ENCODE measurements around the gene TMED7.

The TMED7 gene

DNA sequence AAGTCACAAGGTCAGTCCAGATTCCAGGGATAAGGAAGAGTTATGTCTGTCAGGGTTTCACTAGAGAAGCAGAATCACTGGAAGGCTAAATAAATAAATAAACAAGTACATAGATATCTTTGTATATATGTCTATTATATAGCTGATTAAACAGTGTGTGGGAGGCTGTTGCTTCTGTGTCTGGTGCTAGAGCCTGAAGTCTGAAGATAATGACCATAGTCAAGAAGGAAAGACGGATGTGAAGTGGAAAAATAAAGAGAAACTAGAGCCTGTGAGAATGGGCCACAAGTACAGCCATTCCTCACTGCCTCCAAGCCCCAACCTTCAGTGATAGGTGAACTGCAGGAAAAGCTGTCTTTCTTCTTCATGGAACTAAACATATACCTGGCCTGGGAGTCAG, 4.1 kb upstream of the TMED7 start:
- Histone ChIP-seq H3K27ac (no peak overlapping the region), H3K4me3 (no peak overlapping the region)

DNA sequence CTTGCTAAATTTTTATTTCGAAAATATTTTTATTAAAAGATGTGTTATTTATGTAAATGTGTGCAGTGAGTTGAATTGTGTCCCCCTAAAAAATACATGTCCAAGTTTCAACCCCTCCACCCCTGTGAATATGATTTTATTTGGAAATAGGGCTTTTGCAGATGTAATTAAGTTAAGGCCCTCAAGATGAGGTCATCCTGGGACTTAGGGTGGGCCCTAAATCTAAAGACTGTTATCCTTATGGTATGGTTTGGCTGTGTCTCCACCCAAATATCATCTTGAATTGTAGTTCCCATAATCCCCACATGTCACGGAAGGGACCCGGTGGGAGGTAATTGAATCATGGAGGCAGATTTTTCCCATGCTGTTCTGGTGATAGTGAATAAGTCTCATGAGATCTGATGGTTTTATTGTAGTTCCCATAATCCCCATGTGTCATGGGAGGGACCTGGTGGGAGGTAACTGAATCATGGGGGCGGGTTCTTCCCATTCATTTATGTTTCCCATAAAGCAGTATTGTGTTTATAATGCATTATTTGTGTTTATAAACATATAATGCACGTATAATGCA, 1.5 kb upstream of the TMED7 start:
- H3K4me3 ChIP-seq = no peak overlapping the region

DNA sequence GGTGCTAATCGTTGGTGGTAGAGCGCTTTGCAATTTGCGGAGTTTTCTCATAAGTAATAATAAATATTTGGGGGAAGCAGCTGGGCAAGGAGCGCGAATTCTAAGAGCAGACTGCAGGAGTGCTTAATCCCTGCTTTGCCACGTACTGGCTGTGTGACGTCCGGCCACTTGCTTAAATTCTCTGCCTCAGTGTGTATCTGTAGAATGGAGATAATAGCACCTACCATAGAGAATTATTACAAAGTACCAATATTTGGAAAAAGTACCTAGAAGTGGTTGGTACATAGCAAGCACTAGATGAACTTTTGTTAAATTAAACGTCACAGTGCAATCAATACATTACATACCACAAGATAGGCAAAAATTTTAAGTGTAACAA, 598 bp upstream of the TMED7 start:
- H3K27ac ChIP-seq = peak overlapping the region in 19 of 21 experiments; percentile 30 to 96 (median 78)
- peak overlapping the region; percentile 62 to 96 (median 92) for H3K4me3 ChIP-seq

More for the DNA sequence above, 1.5 kb upstream of the TMED7 start:
- no peak overlapping the region for H3K27ac ChIP-seq

DNA sequence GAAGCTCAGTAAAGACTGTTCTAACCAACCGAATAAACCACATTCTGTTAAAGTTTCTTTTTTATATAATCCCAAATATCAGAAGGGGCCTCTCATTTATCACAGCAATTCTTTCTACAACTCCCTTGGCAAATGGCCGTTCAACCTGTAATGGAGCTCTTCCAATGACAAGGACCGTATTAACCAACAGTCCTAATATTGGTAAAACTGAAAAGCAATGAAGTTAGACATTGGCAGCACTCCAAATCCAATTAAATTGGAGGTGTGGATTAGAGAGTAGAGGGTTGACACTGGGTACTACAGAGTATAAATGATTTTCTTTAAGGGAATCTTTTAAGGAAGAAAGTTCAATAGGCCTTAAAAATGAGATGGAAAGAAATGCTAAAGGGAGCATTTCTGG, 842 bp downstream of the TMED7 start:
- peak overlapping the region; percentile 62 to 96 (median 92) for H3K4me3 ChIP-seq
- peak overlapping the region in 19 of 21 experiments; percentile 73 to 97 (median 93) for H3K27ac ChIP-seq

DNA sequence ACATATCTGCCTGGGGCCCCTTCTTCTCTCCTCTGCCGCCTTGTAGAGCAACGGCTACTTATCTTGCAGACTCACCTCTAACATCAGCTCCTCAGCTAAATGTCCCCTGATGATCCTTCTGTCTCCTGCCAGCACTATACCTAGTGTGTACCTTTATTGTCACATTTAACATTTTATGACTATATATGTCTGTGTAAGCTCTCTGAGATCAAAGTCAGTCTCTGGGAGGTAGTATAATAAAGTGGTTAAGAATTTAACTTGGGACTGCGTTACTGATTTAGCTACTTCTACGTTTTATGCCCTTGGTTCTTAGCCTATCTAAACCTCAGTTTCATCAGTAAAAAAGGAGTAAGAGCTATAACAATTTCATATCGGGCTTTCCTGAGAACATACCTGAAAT, 2.2 kb downstream of the TMED7 start:
- H3K27ac ChIP-seq = peak overlapping the region in 1 of 21 experiments; percentile 94
- no peak overlapping the region for H3K4me3 ChIP-seq

DNA sequence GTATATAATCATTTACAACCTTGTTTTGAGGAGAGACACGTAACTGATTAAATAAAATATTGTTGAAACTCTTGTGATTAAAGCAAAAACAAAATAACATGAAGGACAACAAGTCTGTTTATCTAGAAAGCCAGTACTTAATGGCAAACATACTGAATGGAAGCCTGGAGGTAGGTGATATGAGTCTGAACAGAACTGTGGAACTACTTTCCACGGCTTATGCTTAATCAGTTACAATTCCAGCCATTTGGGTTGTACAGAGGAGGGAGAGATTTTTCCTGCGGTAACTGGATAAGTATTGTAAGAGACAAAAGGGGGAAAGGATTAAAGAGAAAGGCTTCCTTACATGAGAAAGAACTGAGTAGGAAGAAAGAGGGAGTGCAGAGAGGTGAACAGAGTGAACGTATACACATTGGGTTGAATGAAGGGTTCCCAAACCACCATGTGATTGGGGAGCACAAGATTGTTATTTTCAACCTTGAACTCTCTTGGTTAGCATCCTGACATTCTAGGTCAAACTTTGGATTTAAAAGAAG, 4.4 kb downstream of the TMED7 start:
- no peak overlapping the region for H3K27ac ChIP-seq
- H3K4me3 ChIP-seq = no peak overlapping the region

DNA sequence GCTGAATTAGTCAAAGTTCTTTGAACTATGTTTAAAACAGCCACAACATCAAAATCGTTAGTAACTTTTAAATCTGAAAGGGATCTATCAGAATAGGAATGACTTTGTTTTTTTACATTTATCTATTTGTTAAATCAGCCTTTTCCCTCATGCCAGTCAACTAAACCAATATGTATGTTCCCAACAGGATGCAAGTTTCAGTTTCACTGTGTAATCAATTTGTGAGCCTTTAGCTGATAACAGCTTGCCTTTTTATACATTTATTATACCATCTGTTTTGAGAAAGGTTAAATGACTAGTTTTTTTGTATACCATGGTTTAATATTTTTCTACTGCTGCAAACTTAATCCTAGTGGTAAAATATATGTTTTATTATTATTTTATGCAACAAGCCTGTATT, 8.9 kb downstream of the TMED7 start:
- H3K4me3 ChIP-seq = no peak overlapping the region
- no peak overlapping the region for H3K27ac ChIP-seq

DNA sequence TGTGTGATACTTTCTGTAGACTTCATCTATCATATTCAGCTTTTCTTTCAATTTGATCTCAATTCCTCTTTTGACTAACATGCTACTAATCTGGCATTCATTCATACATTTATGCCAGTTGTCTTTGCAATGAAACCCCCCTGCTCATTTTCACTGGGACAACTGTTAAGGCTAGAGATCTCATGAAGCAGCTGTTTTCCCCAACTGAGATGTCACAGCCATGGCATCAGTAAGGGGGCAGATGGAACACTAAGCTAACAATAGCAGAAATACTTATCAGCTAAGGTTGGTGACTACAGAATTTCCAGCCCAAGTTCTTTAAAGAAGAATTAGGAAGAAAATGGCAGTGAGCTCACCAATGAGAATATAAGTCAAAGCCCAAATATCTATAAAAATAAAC, 9.4 kb downstream of the TMED7 start:
- Histone ChIP-seq H3K4me3 (no peak overlapping the region), H3K27ac (no peak overlapping the region)

DNA sequence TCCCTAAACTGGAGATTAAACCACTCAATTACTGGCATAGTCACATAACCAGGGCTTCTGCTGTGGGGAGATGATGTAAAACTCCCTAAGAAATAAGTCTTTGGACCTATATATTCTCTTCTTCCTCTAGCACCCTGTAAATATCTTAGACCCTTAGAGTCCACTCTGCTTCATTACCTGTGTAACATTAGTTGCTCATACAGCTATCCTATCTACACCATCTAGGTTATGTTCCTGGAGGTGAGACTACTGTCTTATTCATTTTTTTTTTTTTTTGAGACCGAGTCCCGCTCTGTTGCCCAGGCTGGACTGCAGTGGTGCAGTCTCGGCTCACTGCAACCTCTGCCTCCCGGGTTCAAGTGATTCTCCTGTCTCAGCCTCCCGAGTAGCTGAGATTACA, 14.0 kb downstream of the TMED7 start:
- no peak overlapping the region for H3K4me3 ChIP-seq
- H3K27ac ChIP-seq = no peak overlapping the region

DNA sequence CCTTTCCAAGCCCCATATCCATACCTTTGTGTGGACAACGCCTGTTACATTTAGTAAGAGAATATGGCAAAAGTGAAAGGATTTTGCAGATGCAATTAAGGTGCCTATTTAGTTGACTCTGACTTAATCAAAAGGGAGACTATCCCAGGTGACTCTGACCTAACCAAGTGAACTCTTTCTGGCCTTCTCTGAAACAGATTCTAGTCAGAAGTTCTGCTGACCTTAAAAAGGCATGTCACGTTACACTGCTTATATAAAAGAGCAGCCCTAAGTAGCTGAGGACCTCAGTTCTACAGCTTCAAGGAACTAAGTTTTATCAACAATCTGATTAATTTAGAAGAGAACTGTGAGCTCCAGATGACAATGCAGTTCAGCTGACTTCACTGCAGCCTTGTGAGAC, 17.9 kb downstream of the TMED7 start:
- Histone ChIP-seq H3K4me3 (no peak overlapping the region), H3K27ac (no peak overlapping the region)

DNA sequence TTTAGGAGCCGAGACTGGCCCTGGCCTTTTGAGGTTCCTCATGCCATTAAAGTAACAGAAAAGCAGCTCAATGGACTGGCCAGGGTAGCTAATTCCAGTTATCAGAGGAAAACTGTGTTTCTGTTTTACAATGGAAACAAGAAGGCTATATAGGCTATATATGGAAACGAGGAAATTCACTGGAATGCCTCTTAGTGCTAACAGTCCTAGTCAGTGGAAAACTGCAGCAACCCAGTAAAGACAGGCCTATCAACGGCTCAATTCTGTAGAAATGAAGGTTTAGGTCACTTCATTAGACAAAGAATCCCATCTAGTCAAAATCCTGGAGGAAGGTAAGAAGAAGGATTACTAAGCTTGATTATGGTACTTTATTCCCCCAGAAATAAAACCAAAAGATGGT, 20.4 kb downstream of the TMED7 start:
- Histone ChIP-seq H3K4me3 (no peak overlapping the region), H3K27ac (no peak overlapping the region)

DNA sequence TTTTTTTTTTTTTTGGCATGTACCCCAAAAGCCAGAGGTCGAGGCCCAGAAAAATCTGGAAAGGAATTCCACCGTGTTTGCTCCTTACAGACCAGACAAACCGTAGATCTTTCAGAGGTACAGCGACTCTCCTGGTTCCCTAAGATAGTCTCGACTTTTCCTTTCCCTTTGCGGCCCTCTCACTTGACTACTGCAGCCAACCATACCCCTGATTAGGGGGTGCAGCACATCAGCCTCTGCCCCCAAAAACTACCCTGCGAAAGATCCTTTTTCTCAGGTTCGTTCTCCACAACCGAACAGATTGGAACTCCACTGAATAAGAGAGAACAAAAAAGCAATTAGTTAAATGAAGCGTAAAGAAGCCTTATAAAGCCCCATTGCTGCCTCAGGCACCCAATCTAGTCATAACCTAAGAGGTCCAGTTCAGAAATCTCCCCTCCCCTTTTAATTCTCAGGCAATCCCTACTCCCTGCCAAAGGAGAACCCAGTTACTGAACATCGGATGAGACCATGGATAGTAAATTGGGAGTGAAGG, 23.2 kb downstream of the TMED7 start:
- peak overlapping the region; percentile 35 to 87 (median 63) for H3K4me3 ChIP-seq

DNA sequence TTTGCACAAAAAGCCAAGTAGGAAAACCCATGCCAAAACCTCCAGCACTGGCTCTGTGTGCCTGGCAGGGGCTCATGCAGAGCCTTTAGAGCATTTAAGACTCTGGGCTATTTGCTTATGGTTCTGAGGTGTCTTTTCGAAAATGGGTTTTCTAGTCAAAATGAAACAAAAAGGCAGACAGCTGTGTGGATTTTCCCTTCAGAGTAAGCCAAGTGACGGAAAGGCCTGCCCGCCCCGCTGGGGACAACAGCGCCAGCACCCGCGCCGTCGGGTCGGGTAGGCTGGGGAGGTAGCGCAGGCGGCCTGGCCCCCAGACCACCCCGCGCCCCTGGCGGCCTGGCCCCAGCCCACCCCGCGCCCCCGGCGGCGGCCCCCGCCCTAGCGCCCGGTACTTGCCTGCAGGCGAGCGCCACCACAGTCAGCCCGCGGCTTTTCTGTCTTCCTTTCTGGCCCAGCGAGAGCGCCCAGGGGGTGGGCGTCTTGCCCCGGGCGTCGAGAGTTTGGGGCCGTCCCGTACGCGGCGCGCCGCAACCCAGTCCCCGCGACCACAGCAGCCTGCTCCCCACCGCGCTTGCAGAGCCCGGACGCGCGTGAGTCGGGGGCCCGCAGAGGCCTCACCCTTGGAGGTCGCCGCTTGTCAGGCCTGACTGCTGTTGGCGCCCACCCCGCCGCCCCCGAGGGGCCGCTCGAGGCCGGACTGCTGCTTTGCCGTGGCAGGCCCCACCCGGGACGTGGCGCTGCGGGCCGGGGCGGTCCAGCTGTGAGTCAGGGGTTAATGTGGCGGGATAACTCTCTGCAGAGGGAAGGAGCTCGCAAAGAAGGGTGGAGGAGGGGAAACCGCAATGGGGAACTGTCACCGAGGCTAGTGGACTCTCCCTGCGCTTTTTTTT, 23.9 kb downstream of the TMED7 start, which contains the start of gene TICAM2:
Gene TICAM2, minus strand, starts transcription at position 779 of the 890 bp plus-strand sequence. CDS start 21,223 bp downstream, outside the sequence.
- peak within 1 kb of the TSS; percentile 80 to 98 (median 94) for H3K27ac ChIP-seq
- H3K4me3 ChIP-seq = peak within 1 kb of the TSS; percentile 35 to 87 (median 63)

More for the DNA sequence above, 23.2 kb downstream of the TMED7 start:
- H3K27ac ChIP-seq = peak overlapping the region in 20 of 21 experiments; percentile 13 to 98 (median 94)

DNA sequence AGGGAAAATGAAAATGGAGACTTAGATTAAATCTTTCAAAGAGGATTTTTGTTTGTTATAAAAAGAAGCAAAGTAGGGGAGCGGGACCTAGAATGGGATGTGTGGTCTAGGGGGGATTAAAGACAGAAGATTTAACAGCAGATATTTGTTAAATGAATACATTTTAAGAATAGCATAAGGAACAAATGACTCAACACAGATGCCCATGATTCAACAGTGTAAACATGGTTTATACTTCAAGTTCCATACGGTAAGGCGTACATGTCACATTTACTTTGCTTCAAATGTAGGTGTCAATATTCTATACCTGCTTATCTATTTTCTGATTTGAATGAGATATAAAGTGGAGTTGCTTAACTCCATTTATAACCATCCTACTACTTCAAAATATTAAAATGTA, 25.1 kb downstream of the TMED7 start:
- H3K4me3 ChIP-seq = peak overlapping the region in 1 of 7 experiments; percentile 49
- peak overlapping the region in 4 of 21 experiments; percentile 87 to 98 (median 94) for H3K27ac ChIP-seq

DNA sequence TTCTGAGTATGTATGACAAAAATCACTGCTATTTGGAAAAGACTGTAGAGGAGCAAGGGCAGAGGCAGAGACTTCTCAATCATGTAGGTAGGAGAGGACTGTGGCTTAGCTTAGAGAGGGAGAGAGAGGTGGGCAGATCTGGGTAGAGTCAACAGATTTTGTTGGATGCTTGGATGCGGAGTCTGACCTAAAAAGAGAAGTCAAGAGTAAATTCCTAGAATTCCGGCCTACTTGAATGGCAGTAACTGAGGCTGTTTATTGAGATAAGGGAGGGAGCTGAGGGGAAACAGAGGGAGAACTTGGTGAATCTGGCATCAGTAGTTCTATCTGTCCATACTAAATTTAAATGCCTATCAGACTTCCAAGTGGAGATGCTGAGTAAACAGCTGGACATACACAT, 25.9 kb downstream of the TMED7 start:
- H3K4me3 ChIP-seq = no peak overlapping the region

DNA sequence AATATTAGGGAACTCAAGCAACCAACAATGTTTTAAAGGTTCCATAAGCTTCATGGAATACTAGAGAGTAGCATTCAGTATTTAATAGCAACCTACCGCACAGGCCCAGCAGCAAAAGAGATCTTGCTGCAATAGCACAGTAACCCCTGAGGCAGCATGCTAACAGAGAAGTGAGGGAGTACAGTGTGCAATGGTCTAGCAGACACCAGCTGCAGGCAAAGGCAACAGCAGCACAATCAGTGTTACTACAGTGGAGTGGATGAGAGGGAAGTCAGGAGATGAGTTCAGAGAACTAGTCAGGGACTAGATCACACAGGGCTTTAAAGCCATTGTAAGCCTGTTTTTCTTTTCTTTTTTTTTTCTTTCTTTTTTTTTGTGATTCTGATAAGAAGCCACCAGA, 26.3 kb downstream of the TMED7 start:
- peak overlapping the region in 2 of 21 experiments; percentile 20 to 46 for H3K27ac ChIP-seq
- no peak overlapping the region for H3K4me3 ChIP-seq

More for the DNA sequence above, 25.9 kb downstream of the TMED7 start:
- H3K27ac ChIP-seq = peak overlapping the region in 3 of 21 experiments; percentile 12 to 46 (median 20)

DNA sequence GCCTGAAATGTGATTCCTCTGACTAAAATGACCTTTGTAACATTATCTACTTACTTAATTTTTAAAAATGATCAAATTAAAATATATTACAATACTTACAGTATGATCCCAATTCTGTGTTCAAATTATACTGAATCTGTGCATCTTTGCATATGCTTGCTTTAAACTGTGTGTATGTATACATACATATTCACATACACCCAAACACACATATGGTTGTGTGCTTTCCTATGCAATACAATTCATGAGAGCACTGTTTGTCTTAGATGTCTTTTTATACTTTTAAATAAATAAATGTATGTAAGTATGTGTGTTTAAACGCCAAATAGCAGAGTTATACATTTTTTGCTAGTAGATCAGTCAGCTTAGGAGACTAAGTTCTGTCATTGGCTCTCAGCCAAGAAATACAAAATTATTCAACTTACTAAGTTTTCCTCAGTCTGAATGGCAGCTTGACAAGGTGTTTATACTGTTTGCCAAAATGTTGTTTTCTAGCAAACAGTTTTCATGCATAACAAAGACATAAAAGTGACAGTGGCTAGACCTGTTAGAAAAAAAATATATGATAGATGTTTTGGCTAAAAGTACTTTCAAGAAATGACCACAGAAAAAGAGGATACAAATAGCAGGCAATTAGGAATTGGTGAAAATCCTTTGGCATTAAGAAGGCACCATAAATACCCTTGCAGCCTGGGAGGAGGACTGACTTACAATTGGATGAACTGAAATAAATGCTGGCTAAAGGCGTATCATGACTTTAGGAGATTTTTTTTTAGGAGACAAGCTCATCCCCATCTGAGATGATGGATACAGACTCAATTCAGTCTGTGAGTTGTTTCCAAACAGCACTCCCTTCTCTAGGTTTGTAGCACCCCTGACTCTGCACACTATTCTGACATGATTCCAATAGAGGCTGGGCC, 31.4 kb downstream of the TMED7 start:
- H3K4me3 ChIP-seq = no peak overlapping the region
- no peak overlapping the region for H3K27ac ChIP-seq

DNA sequence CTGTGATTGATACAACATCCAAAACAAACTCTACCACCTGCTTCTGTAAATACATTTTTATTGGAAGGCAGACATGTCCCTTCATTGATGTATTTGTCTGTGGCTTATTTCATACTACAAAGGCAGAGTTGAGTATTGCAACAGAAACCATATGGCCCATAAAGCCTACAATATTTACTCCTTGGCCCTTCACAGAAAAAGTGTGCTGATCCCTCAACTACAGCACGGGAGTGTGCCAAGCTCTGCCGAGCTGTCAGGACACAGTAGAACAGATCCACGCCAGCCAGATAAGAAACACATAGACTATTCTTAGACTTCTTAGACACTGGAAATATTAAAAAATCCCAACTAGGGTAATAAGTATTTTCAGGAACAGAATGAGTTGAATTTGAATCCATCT, 36.8 kb downstream of the TMED7 start:
- no peak overlapping the region for H3K4me3 ChIP-seq
- no peak overlapping the region for H3K27ac ChIP-seq

DNA sequence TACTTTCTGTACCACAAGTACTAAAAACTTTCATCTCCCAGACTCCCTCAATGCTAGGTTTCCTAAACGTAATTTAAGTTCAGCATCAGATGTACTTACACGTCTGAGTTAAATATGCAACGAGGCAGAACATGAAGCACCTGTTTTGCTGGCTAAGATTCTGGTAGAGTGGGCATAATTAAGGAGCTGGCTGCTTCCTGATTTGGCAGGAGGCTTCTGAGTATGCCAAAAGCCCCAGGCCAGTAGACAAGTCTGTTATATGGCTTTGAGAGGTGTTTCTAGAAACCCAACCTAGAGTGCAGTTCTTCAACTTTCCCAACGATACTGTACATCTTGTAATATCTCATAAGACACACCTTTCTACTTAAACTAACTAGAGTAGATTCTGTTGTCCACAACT, 37.2 kb downstream of the TMED7 start:
- no peak overlapping the region for H3K27ac ChIP-seq
- H3K4me3 ChIP-seq = no peak overlapping the region

Measured in skin epidermis (tissue), 12 donors.